Measurements from ENCODE around the gene PDLIM7.
"Not testable (repeated sequence)": the region's sequence is repeated elsewhere in the genome, so short reads cannot be mapped to it uniquely, and the experiment has no call there.

PDLIM7 gene

DNA sequence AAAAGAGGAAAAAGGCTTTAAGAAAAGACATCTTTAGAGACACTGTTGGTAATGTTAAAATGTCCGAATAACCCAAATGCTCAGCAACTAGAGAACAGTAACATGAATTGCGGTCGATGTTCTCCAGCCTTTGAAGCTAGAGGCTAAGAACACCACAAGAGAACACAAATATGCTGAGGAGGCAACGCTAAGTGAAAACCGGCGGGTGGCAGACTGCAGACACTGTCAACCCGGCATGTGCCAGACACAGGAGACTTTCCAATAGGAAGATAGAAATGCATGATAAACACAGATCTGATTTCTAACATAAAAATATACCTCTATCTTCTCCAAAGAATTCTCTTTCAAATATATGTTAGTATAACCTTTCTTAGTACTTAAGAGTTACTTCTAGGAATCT, 37.7 kb upstream of the PDLIM7 start:
- no peak for DNase-seq (ENCODE audit: low read depth in 1 of 2, low spot score in 1 of 2)
- H3K4me3 ChIP-seq (replicated peaks; ENCODE audit: insufficient read depth, low read length): no peak overlapping the region
- H3K27me3 ChIP-seq (ENCODE audit: insufficient read depth, poor library complexity, severe bottlenecking): no peaks in the 10 kb centered on the region
- TF ChIP-seq SPI1 (IDR thresholded peaks at IDR 0.05; ENCODE audit: borderline replicate concordance, low read depth): no peak
- TF ChIP-seq GABPA (IDR thresholded peaks at IDR 0.05; ENCODE audit: low read depth): no peak
- TF ChIP-seq POLR2AphosphoS5 (IDR thresholded peaks at IDR 0.05; ENCODE audit: low read depth): no peak
- TF ChIP-seq, protein P1, sequence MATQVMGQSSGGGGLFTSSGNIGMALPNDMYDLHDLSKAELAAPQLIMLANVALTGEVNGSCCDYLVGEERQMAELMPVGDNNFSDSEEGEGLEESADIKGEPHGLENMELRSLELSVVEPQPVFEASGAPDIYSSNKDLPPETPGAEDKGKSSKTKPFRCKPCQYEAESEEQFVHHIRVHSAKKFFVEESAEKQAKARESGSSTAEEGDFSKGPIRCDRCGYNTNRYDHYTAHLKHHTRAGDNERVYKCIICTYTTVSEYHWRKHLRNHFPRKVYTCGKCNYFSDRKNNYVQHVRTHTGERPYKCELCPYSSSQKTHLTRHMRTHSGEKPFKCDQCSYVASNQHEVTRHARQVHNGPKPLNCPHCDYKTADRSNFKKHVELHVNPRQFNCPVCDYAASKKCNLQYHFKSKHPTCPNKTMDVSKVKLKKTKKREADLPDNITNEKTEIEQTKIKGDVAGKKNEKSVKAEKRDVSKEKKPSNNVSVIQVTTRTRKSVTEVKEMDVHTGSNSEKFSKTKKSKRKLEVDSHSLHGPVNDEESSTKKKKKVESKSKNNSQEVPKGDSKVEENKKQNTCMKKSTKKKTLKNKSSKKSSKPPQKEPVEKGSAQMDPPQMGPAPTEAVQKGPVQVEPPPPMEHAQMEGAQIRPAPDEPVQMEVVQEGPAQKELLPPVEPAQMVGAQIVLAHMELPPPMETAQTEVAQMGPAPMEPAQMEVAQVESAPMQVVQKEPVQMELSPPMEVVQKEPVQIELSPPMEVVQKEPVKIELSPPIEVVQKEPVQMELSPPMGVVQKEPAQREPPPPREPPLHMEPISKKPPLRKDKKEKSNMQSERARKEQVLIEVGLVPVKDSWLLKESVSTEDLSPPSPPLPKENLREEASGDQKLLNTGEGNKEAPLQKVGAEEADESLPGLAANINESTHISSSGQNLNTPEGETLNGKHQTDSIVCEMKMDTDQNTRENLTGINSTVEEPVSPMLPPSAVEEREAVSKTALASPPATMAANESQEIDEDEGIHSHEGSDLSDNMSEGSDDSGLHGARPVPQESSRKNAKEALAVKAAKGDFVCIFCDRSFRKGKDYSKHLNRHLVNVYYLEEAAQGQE (IDR thresholded peaks at IDR 0.05; ENCODE audit: insufficient replicate concordance, low read depth): no peak
- TF ChIP-seq, protein P2, sequence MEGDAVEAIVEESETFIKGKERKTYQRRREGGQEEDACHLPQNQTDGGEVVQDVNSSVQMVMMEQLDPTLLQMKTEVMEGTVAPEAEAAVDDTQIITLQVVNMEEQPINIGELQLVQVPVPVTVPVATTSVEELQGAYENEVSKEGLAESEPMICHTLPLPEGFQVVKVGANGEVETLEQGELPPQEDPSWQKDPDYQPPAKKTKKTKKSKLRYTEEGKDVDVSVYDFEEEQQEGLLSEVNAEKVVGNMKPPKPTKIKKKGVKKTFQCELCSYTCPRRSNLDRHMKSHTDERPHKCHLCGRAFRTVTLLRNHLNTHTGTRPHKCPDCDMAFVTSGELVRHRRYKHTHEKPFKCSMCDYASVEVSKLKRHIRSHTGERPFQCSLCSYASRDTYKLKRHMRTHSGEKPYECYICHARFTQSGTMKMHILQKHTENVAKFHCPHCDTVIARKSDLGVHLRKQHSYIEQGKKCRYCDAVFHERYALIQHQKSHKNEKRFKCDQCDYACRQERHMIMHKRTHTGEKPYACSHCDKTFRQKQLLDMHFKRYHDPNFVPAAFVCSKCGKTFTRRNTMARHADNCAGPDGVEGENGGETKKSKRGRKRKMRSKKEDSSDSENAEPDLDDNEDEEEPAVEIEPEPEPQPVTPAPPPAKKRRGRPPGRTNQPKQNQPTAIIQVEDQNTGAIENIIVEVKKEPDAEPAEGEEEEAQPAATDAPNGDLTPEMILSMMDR (IDR thresholded peaks at IDR 0.05; ENCODE audit: insufficient read depth, low read length): no peak
- H3K27ac ChIP-seq (replicated peaks): no peak overlapping the region

DNA sequence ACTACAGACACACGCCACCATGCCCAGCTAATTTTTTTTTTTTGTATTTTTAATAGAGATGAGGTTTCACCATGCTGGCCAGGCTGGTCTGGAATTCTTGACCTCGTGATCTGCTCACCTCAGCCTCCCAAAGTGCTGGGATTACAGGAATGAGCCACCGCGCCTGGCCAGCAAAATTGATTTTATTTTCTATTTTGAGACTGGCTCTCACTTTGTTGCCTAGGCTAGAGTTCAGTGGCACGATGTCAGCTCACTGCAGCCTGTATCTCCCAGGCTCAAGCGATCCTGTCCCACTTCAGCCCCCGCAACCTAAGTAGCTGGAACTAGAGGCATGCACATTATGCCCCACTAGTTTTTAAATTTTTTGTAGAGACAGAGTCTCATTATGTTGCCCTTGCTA, 37.0 kb upstream of the PDLIM7 start:
- not testable (repeated sequence) for H3K27me3 ChIP-seq (ENCODE audit: insufficient read depth, poor library complexity, severe bottlenecking); H3K4me3 ChIP-seq (replicated peaks; ENCODE audit: insufficient read depth, low read length); DNase-seq (ENCODE audit: low read depth in 1 of 2, low spot score in 1 of 2)

DNA sequence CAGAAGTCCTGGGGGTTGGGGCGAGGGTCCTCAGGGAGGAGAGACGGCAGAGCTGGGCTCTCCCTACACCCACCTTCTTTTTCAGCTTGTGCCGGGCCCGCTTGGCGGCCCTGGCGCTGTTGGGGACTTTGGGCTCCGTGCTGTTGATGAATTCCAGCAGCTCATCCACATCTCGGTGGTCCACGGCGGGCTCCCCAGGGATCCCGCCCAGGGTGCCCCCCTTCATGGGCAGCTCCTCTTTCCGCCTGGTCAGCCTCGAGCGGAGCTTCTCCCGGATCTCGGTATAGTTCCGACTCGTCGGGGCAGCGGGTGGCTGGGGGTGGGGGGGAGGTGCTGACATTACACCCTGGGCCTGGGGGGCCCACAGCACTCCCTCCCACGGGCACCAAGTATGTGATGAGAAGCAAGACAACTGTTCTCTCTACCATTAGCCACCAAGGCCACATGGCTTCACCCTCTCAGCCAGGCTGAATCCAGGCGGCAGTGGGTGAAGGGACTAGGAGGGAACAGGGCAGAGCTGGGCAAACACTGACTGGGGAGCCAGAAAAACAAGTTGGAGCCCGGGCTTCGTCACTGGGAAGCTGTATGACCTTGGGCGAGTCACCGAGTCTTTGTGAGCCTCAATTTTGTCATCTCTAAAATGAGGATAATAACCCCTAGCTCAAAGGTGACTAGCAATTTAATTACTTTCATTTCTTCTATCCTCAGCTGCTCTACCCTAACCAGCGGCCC, 34.0 kb upstream of the PDLIM7 start:
- DNase-seq (ENCODE audit: low read depth in 1 of 2, low spot score in 1 of 2): no peak
- H3K27ac ChIP-seq (replicated peaks): no peak overlapping the region
- H3K4me3 ChIP-seq (replicated peaks; ENCODE audit: insufficient read depth, low read length): no peak overlapping the region
- TF ChIP-seq, protein P1 (IDR thresholded peaks at IDR 0.05; ENCODE audit: insufficient replicate concordance, low read depth): no peak
- H3K27me3 ChIP-seq (ENCODE audit: insufficient read depth, poor library complexity, severe bottlenecking): no peaks in the 10 kb centered on the region

More for the DNA sequence above, 37.0 kb upstream of the PDLIM7 start:
- not testable (repeated sequence) for H3K27ac ChIP-seq (replicated peaks)

DNA sequence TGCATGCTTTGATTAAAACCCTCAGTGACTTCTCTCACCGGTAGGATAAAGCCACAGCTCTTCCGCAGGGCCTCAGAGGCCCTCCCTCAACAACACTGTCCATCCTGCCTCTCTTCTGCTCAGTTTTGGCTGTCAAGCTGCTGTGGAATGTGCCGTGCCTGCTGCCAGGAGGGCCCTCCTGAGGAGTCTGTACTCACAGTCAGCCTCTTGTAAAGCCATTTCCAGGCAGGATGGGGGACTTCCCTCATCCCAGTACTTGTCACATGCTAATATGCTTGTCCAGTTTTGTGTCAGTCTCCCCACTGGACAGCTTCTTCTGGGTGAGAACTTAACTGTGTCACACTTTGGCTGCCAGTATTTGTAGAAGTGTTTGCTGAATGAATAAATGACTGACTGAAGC, 33.2 kb upstream of the PDLIM7 start:
- Histone ChIP-seq H3K27ac (replicated peaks) (no peak overlapping the region), H3K4me3 (replicated peaks; ENCODE audit: insufficient read depth, low read length) (no peak overlapping the region), H3K27me3 (ENCODE audit: insufficient read depth, poor library complexity, severe bottlenecking) (no peaks in the 10 kb centered on the region)
- no peak for DNase-seq (ENCODE audit: low read depth in 1 of 2, low spot score in 1 of 2)
- TF ChIP-seq POLR2AphosphoS5 (IDR thresholded peaks at IDR 0.05; ENCODE audit: low read depth) (no peak), SPI1 (IDR thresholded peaks at IDR 0.05; ENCODE audit: borderline replicate concordance, low read depth) (no peak), GABPA (IDR thresholded peaks at IDR 0.05; ENCODE audit: low read depth) (no peak)
- TF ChIP-seq, protein P1 (IDR thresholded peaks at IDR 0.05; ENCODE audit: insufficient replicate concordance, low read depth): no peak
- TF ChIP-seq, protein P2 (IDR thresholded peaks at IDR 0.05; ENCODE audit: insufficient read depth, low read length): no peak

Measured in HL-60 (cell line).